GM23338 (cell line): ENCODE results near the gene TTC28.

Experiments
- CTCF ChIP-seq, 2 experiments: fragments of 200-600 bp in 1 of 2; sonication (generic) in 1 of 2; conservative IDR thresholded peaks; 2 replicates each; pipeline versions ENCODE4 v1.5.1 to v1.6.1; 2016 to 2017; ENCODE audit warnings: antibody characterized with exemption in 2 of 2, low read depth in 2 of 2, mild to moderate bottlenecking in 2 of 2, moderate library complexity in 1 of 2
- TF ChIP-seq, protein P1 (sequence below): IDR thresholded peaks from one replicate; pipeline ENCODE4 v1.6.1; 2018; ENCODE audit warnings: antibody characterized with exemption; ENCODE audit not compliant: unreplicated experiment

DNA sequence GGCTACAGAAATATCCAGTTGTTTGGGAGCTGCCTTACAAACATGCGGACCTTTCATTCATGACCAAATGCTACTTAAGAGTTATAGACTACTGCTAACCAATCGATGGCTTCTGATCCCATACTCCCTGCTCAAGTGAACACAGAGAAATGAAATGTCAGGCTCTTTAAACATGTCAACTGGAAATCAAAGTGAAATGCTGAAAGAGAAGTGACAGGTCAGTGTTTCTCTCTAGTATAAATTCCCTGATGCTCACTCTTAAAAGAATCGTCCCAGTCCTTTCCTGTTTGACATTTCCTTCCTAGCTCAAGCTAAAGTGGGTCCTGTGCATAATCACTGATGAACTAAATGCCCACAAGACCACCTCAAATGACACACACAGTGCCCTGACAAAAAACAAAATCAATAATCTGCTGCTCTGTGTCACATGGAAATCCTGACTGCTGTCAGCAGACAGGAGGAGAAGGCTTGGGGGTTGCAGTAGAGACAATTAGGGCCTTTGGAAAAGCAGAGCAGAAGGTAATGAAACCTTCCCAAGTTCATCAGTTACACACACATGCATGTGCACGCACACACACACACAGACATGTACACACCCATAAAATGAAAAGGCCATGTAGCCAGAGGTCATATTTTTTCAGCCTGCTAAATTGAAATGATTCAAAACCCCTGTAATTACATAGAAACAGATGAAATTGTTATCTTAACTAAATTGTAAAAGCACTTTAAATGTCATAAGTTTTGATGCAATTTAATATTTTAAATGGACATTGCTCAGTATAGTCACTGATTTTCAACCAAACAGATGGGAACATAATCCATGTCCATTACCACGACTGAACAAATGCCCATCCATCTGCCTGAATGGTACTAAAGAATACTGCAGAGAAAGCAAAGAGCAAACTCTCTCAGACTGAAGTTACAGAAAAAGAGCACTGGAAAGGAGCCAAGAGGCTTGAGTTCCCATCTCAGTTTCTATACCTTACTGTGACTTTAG lies 330.7 kb downstream of the TTC28 start:
- no peak for TF ChIP-seq CTCF (conservative IDR thresholded peaks at IDR 0.05; ENCODE audit: low read depth in 2 of 2)
- TF ChIP-seq, protein P1, sequence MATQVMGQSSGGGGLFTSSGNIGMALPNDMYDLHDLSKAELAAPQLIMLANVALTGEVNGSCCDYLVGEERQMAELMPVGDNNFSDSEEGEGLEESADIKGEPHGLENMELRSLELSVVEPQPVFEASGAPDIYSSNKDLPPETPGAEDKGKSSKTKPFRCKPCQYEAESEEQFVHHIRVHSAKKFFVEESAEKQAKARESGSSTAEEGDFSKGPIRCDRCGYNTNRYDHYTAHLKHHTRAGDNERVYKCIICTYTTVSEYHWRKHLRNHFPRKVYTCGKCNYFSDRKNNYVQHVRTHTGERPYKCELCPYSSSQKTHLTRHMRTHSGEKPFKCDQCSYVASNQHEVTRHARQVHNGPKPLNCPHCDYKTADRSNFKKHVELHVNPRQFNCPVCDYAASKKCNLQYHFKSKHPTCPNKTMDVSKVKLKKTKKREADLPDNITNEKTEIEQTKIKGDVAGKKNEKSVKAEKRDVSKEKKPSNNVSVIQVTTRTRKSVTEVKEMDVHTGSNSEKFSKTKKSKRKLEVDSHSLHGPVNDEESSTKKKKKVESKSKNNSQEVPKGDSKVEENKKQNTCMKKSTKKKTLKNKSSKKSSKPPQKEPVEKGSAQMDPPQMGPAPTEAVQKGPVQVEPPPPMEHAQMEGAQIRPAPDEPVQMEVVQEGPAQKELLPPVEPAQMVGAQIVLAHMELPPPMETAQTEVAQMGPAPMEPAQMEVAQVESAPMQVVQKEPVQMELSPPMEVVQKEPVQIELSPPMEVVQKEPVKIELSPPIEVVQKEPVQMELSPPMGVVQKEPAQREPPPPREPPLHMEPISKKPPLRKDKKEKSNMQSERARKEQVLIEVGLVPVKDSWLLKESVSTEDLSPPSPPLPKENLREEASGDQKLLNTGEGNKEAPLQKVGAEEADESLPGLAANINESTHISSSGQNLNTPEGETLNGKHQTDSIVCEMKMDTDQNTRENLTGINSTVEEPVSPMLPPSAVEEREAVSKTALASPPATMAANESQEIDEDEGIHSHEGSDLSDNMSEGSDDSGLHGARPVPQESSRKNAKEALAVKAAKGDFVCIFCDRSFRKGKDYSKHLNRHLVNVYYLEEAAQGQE, result no peak
